ENCODE measurements around the gene ZNF304. TPM values are rescaled to one million over a fixed set of nuclear protein-coding genes. Genes with fewer than 3 reads are reported as not detected.

Gene ZNF304
- total and polyA plus RNA-seq, 2 of the 13 experiments (the other 11 are each of a cell fraction or from before 2014, with no cell fraction given) = 3.4 to 8.0 TPM

GRCh38 chr19:57389730-57390598, 38.9 kb downstream of the ZNF304 start, which contains the start of gene ZNF548 (continued):
- TF ChIP-seq SMAD3 (CRISPR knock-in tag; IDR thresholded peaks at IDR 0.05) (peak; percentile 23; the same call in 1 of the 2 replicates), BORCS8-MEF2B (CRISPR knock-in tag; IDR thresholded peaks at IDR 0.05) (0 out of 2 replicates have a peak, but pooled peaks have one; percentile 52), MTF2 (CRISPR knock-in tag; IDR thresholded peaks at IDR 0.05; ENCODE audit: borderline replicate concordance) (no peak), ZSCAN25 (CRISPR knock-in tag; IDR thresholded peaks at IDR 0.05) (no peak), ZNF512B (CRISPR knock-in tag; IDR thresholded peaks at IDR 0.05; ENCODE audit: borderline replicate concordance) (no peak), CC2D1A (CRISPR knock-in tag; IDR thresholded peaks at IDR 0.05) (no peak), ZNF235 (CRISPR knock-in tag; IDR thresholded peaks at IDR 0.05; ENCODE audit: borderline replicate concordance) (no peak), ZNF615 (CRISPR knock-in tag; IDR thresholded peaks at IDR 0.05; ENCODE audit: borderline replicate concordance) (no peak), NFE2L2 (IDR thresholded peaks at IDR 0.05; ENCODE audit: low read length) (no peak), PPARG (CRISPR knock-in tag; conservative IDR thresholded peaks at IDR 0.05) (peak; percentile 40; the same call in 1 of the 2 replicates), MEF2D (CRISPR knock-in tag; IDR thresholded peaks at IDR 0.05) (peak; percentile 39; the same call in 1 of the 2 replicates), SSRP1 (CRISPR knock-in tag; IDR thresholded peaks at IDR 0.05) (no peak), ZSCAN30 (CRISPR knock-in tag; IDR thresholded peaks at IDR 0.05) (no peak), SP2 (CRISPR knock-in tag; IDR thresholded peaks at IDR 0.05) (peak; percentile 96), SMARCC2 (IDR thresholded peaks at IDR 0.05) (no peak), KLF12 (CRISPR knock-in tag; IDR thresholded peaks at IDR 0.05; ENCODE audit: borderline replicate concordance) (no peak), HBP1 (CRISPR knock-in tag; IDR thresholded peaks at IDR 0.05; ENCODE audit: low read depth) (peak; percentile 82), ZNF607 (CRISPR knock-in tag; IDR thresholded peaks at IDR 0.05; ENCODE audit: borderline replicate concordance) (0 out of 2 replicates have a peak, but pooled peaks have one; percentile 39), ATAD3A (CRISPR knock-in tag; IDR thresholded peaks at IDR 0.05) (no peak), CEBPG (CRISPR knock-in tag; IDR thresholded peaks at IDR 0.05) (peak; percentile 83), GABPB1 (CRISPR knock-in tag; IDR thresholded peaks at IDR 0.05) (peak; percentile 98), ZNF678 (CRISPR knock-in tag; IDR thresholded peaks at IDR 0.05) (no peak), ZNF574 (CRISPR knock-in tag; IDR thresholded peaks at IDR 0.05) (peak; percentile 85), MIER3 (CRISPR knock-in tag; IDR thresholded peaks at IDR 0.05; ENCODE audit: borderline replicate concordance) (peak; percentile 94), CHD2 (IDR thresholded peaks at IDR 0.05; ENCODE audit: low read depth, low read length) (peak; percentile 90)

Measured in HepG2 (cell line).